Measurements from ENCODE around the gene CNGA2.

Gene CNGA2

GRCh38 chrX:151765026-151765425 is 30.5 kb downstream of the CNGA2 start:
- TF ChIP-seq CTCF (IDR thresholded peaks at IDR 0.05; ENCODE audit: extremely low read depth, insufficient read depth, missing control alignments), result no peak
- in situ Hi-C loops (cut with MboI; ENCODE audit: low pct_unique_long_range_greater_than_20kb, low sequenced_read_pairs, unreplicated experiment), result loop anchor here (25.0 kb wide), 2 partner anchors 872 to 1047 kb away; partner anchors contain the start of gene GABRQ
- DNase-seq (ENCODE audit: low spot score), result no peak

- in situ Hi-C loops (cut with MboI; ENCODE audit: low pct_unique_long_range_greater_than_20kb, low sequenced_read_pairs, unreplicated experiment), result loop anchor here (25.0 kb wide), 2 partner anchors 866 to 1041 kb away; partner anchors contain the start of gene GABRQ
- DNase-seq (ENCODE audit: low spot score), result no peak
- TF ChIP-seq CTCF (IDR thresholded peaks at IDR 0.05; ENCODE audit: extremely low read depth, insufficient read depth, missing control alignments), result no peak
These were observed 37.2 kb downstream of the CNGA2 start for GRCh38 chrX:151771726-151772125.

- TF ChIP-seq CTCF (IDR thresholded peaks at IDR 0.05; ENCODE audit: extremely low read depth, insufficient read depth, missing control alignments), result no peak
- no peak for DNase-seq (ENCODE audit: low spot score)
- in situ Hi-C loops (cut with MboI; ENCODE audit: low pct_unique_long_range_greater_than_20kb, low sequenced_read_pairs, unreplicated experiment), result loop anchor here (25.0 kb wide), 2 partner anchors 864 to 1039 kb away; partner anchors contain the start of gene GABRQ
These were observed 38.9 kb downstream of the CNGA2 start for GRCh38 chrX:151773434-151773833.

- no peak for TF ChIP-seq CTCF (IDR thresholded peaks at IDR 0.05; ENCODE audit: extremely low read depth, insufficient read depth, missing control alignments)
- in situ Hi-C loops (cut with MboI; ENCODE audit: low pct_unique_long_range_greater_than_20kb, low sequenced_read_pairs, unreplicated experiment), result loop anchor here (25.0 kb wide), 2 partner anchors 863 to 1038 kb away; partner anchors contain the start of gene GABRQ
- no peak for DNase-seq (ENCODE audit: low spot score)
These were observed 39.9 kb downstream of the CNGA2 start for GRCh38 chrX:151774421-151774820.

GRCh38 chrX:151776181-151776731 is 41.7 kb downstream of the CNGA2 start:
- in situ Hi-C loops (cut with MboI; ENCODE audit: low pct_unique_long_range_greater_than_20kb, low sequenced_read_pairs, unreplicated experiment), result no loop called here
- no peak for DNase-seq (ENCODE audit: low spot score)
- TF ChIP-seq CTCF (IDR thresholded peaks at IDR 0.05; ENCODE audit: extremely low read depth, insufficient read depth, missing control alignments), result no peak

- in situ Hi-C loops (cut with MboI; ENCODE audit: low pct_unique_long_range_greater_than_20kb, low sequenced_read_pairs, unreplicated experiment), result no loop called here
- TF ChIP-seq CTCF (IDR thresholded peaks at IDR 0.05; ENCODE audit: extremely low read depth, insufficient read depth, missing control alignments), result no peak
These were observed 42.4 kb downstream of the CNGA2 start for GRCh38 chrX:151776936-151777335.

More at GRCh38 chrX:151776936-151777335, 42.4 kb downstream of the CNGA2 start:
- no peak for DNase-seq (ENCODE audit: low spot score)

All from GM13977 (cell line).